GM11168 (cell line): Measurements from ENCODE around the gene ZNF254.
"Not testable (repeated sequence)": the region's sequence is repeated elsewhere in the genome, so short reads cannot be mapped to it uniquely, and the experiment has no call there.

Experiments used
- in situ Hi-C: fragments of 300-500 bp; cut with MboI; formaldehyde crosslinking; loops from one replicate; pipeline ENCODE4 v1.12.0; 2022; ENCODE audit warnings: low sequenced_read_pairs; ENCODE audit not compliant: unreplicated experiment

The ZNF254 gene

GRCh38 chr19:24069905-24070657 is 16.9 kb upstream of the ZNF254 start:
- in situ Hi-C loops, result no loop called here

GRCh38 chr19:24071078-24071477 is 15.9 kb upstream of the ZNF254 start:
- in situ Hi-C loops, result no loop called here

- in situ Hi-C loops, result no loop called here
These were observed 14.3 kb upstream of the ZNF254 start for GRCh38 chr19:24072720-24073119.

GRCh38 chr19:24073807-24074206 is 13.2 kb upstream of the ZNF254 start:
- in situ Hi-C loops, result no loop called here

- in situ Hi-C loops, result no loop called here
These were observed 12.1 kb upstream of the ZNF254 start for GRCh38 chr19:24074720-24075454.

GRCh38 chr19:24075530-24075929 is 11.5 kb upstream of the ZNF254 start:
- in situ Hi-C loops, result not testable (repeated sequence)

GRCh38 chr19:24078680-24079079 is 8.3 kb upstream of the ZNF254 start:
- in situ Hi-C loops, result no loop called here

GRCh38 chr19:24081056-24081455 is 5.9 kb upstream of the ZNF254 start:
- in situ Hi-C loops, result no loop called here

GRCh38 chr19:24098359-24098758 is 11.4 kb downstream of the ZNF254 start:
- in situ Hi-C loops, result no loop called here

- in situ Hi-C loops, result no loop called here
These were observed 12.8 kb downstream of the ZNF254 start for GRCh38 chr19:24099829-24100228.

GRCh38 chr19:24100597-24100996 is 13.6 kb downstream of the ZNF254 start:
- in situ Hi-C loops, result not testable (repeated sequence)

GRCh38 chr19:24101459-24102115 is 14.6 kb downstream of the ZNF254 start:
- in situ Hi-C loops, result no loop called here

- in situ Hi-C loops, result no loop called here
These were observed 40.6 kb downstream of the ZNF254 start for GRCh38 chr19:24127601-24128000.

- in situ Hi-C loops, result no loop called here
These were observed 53.1 kb downstream of the ZNF254 start for GRCh38 chr19:24140099-24140498.

- in situ Hi-C loops, result no loop called here
These were observed 53.6 kb downstream of the ZNF254 start for GRCh38 chr19:24140591-24140990.

- in situ Hi-C loops, result no loop called here
These were observed 54.6 kb downstream of the ZNF254 start for GRCh38 chr19:24141612-24142011.

GRCh38 chr19:24142771-24143170 is 55.8 kb downstream of the ZNF254 start:
- in situ Hi-C loops, result no loop called here

- in situ Hi-C loops, result no loop called here
These were observed 72.7 kb downstream of the ZNF254 start for GRCh38 chr19:24159707-24160106.

- in situ Hi-C loops, result no loop called here
These were observed 79.1 kb downstream of the ZNF254 start for GRCh38 chr19:24166055-24166454.

- in situ Hi-C loops, result no loop called here
These were observed 86.9 kb downstream of the ZNF254 start for GRCh38 chr19:24173882-24174281.

GRCh38 chr19:24177686-24178085 is 90.7 kb downstream of the ZNF254 start:
- in situ Hi-C loops, result no loop called here
